Prostate gland (tissue), 2 donors: Measurements from ENCODE around the gene RPLP1. TPM values are rescaled to one million over a fixed set of nuclear protein-coding genes. Genes with fewer than 3 reads are reported as not detected.

Experiments
- DNase-seq: peaks from one replicate; pipeline ENCODE4 v3.0.0-alpha.2; 2019; ENCODE audit warnings: low spot score
- H3K27ac ChIP-seq, 2 donors: fragments of 200-600 bp; sonication (generic); 2 replicates each; pipeline ENCODE4 v1.5.1; 2017 to 2019
- H3K27me3 ChIP-seq: fragments of 200-600 bp; sonication (generic); replicated peaks from 2 replicates; pipeline ENCODE4 v1.5.1; 2019; ENCODE audit not compliant: insufficient read depth
- H3K36me3 ChIP-seq, 2 donors: fragments of 200-600 bp; sonication (generic); 1 replicate in 1 of 2; 2 replicates in 1 of 2; pipeline versions ENCODE4 v1.5.1 to v1.8.1; 2017 to 2019
- H3K4me1 ChIP-seq: fragments of 200-600 bp; sonication (generic); replicated peaks from 2 replicates; pipeline ENCODE4 v1.5.1; 2019
- H3K4me3 ChIP-seq, 2 donors: fragments of 200-600 bp; sonication (generic); 2 replicates each; pipeline ENCODE4 v1.5.1; 2017 to 2019
- H3K9me3 ChIP-seq: fragments of 200-600 bp; sonication (generic); 2 replicates; pipeline ENCODE4 v1.5.1; 2017
- POLR2A ChIP-seq: fragments of 450-650 bp; IDR thresholded peaks from one replicate; pipeline ENCODE4 v1.6.1; 2016; ENCODE audit warnings: antibody characterized with exemption, mild to moderate bottlenecking
- POLR2AphosphoS5 ChIP-seq: sonication (generic); formaldehyde crosslinking; IDR thresholded peaks from one replicate; pipeline ENCODE4 v1.6.1; 2017; ENCODE audit warnings: antibody characterized with exemption
- WGBS: methylation state at CpG from one replicate; pipeline ENCODE4 v1.1.5; 2018; 5-methylcytosine and 5-hydroxymethylcytosine counted together
- intact Hi-C: fragments of 100-400 bp; cut with DNase I; formaldehyde crosslinking; loops from one replicate; pipeline ENCODE4 v1.14.2; 2022
- total RNA-seq, 2 donors: library from RNA; depleted of rRNA; stranded (reverse); fragments of >200 nt; gene quantifications; one replicate each; pipeline ENCODE4 v1.1.0, GENCODE V29; 2016
- TF ChIP-seq, protein P1 (sequence below), 4 experiments: fragments of 200-600 bp in 2 of 4; fragments of 450-650 bp in 2 of 4; sonication (generic) in 2 of 4; IDR thresholded peaks; 1 replicate in 3 of 4; 2 replicates in 1 of 4; pipeline ENCODE4 v1.5.1; 2016 to 2019; ENCODE audit warnings: antibody characterized with exemption in 4 of 4, mild to moderate bottlenecking in 2 of 4, moderate library complexity in 2 of 4

Gene RPLP1
- total RNA-seq, 2 donors from 2014 or later, result 593 to 930 TPM

GRCh38 chr15:69497076-69497475, 44.5 kb downstream of the RPLP1 start:
- 95% methylated on average over 1 of the region's 1 CpG for WGBS
- Histone ChIP-seq H3K36me3 (no peaks in the 10 kb centered on the region), H3K9me3 (no peaks in the 10 kb centered on the region), H3K4me1 (no peaks in the 10 kb centered on the region), H3K27me3 (no peaks in the 10 kb centered on the region), H3K4me3 (no peak overlapping the region), H3K27ac (no peak overlapping the region)
- intact Hi-C loops, result no loop called here
- no peak for TF ChIP-seq POLR2AphosphoS5
- TF ChIP-seq POLR2A, result no peak
- TF ChIP-seq, protein P1, sequence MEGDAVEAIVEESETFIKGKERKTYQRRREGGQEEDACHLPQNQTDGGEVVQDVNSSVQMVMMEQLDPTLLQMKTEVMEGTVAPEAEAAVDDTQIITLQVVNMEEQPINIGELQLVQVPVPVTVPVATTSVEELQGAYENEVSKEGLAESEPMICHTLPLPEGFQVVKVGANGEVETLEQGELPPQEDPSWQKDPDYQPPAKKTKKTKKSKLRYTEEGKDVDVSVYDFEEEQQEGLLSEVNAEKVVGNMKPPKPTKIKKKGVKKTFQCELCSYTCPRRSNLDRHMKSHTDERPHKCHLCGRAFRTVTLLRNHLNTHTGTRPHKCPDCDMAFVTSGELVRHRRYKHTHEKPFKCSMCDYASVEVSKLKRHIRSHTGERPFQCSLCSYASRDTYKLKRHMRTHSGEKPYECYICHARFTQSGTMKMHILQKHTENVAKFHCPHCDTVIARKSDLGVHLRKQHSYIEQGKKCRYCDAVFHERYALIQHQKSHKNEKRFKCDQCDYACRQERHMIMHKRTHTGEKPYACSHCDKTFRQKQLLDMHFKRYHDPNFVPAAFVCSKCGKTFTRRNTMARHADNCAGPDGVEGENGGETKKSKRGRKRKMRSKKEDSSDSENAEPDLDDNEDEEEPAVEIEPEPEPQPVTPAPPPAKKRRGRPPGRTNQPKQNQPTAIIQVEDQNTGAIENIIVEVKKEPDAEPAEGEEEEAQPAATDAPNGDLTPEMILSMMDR (IDR thresholded peaks at IDR 0.05), result no peak
- no peak for DNase-seq

DNA sequence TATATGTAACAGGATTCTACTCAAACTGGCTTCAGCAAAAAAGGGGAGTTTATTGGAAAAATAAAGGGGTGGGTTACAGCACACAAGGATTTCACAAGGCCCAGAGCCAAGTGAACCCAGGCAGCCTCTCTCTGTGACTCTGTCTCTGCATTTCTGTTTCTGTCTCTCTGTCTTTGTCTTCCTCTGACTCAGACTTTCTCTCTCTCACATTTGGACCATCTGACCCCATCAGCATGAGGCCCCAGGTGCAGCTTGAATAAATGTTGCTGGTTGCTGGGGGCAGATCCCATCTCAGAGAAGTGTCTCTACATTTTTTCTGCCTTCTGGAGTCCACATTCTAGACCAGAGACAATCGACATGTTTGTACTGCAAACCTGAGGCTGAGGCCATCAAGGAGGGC, 45.0 kb downstream of the RPLP1 start:
- no peaks in the 10 kb centered on the region for H3K4me1 ChIP-seq
- WGBS, result 74% methylated on average over 1 of the region's 1 CpG
- H3K36me3 ChIP-seq, result no peaks in the 10 kb centered on the region
- TF ChIP-seq, protein P1 (IDR thresholded peaks at IDR 0.05), result no peak
- TF ChIP-seq POLR2AphosphoS5, result no peak
- no peak for TF ChIP-seq POLR2A
- intact Hi-C loops, result no loop called here
- no peaks in the 10 kb centered on the region for H3K27me3 ChIP-seq
- no peak for DNase-seq
- no peak overlapping the region for H3K4me3 ChIP-seq
- no peaks in the 10 kb centered on the region for H3K9me3 ChIP-seq
- H3K27ac ChIP-seq, result no peak overlapping the region

- intact Hi-C loops, result no loop called here
- no peak for TF ChIP-seq POLR2A
- TF ChIP-seq, protein P1 (IDR thresholded peaks at IDR 0.05), result no peak
- TF ChIP-seq POLR2AphosphoS5, result no peak
- no peak for DNase-seq
- no peaks in the 10 kb centered on the region for H3K9me3 ChIP-seq
- WGBS, result 90% methylated on average over 15 of the region's 15 CpGs
- no peaks in the 10 kb centered on the region for H3K36me3 ChIP-seq
- H3K27ac ChIP-seq, result no peak overlapping the region
- no peak overlapping the region for H3K4me3 ChIP-seq
- H3K27me3 ChIP-seq, result no peaks in the 10 kb centered on the region
- H3K4me1 ChIP-seq, result no peaks in the 10 kb centered on the region
Measured at GRCh38 chr15:69498282-69498681, 45.7 kb downstream of the RPLP1 start.

DNA sequence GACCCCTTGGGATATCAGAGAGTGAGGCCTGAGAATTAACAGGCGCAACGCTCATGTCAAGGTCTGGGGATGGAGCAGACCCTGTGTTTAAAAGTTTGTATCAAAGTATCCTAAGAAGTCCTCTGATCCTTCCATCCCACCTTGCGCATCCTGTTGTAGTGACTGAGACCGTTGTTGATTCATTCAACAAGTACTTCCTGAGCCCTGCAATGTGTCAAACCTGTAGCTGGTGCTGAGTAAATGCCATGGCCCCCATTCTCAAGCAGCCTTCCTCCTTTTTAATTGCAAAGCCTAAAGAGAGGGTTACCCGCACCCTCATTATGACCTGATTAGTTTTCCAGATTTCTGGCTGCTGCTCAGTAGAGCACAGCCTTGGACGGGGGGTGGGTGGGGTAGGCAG, 46.4 kb downstream of the RPLP1 start:
- H3K9me3 ChIP-seq, result no peaks in the 10 kb centered on the region
- no peaks in the 10 kb centered on the region for H3K27me3 ChIP-seq
- H3K4me1 ChIP-seq, result no peaks in the 10 kb centered on the region
- H3K36me3 ChIP-seq, result no peaks in the 10 kb centered on the region
- no peak for DNase-seq
- over 99% methylated on average over 6 of the region's 6 CpGs for WGBS
- intact Hi-C loops, result no loop called here
- no peak overlapping the region for H3K27ac ChIP-seq
- H3K4me3 ChIP-seq, result no peak overlapping the region
- TF ChIP-seq POLR2AphosphoS5 (no peak), POLR2A (no peak)
- TF ChIP-seq, protein P1 (IDR thresholded peaks at IDR 0.05), result no peak

GRCh38 chr15:69499521-69500211, 47.0 kb downstream of the RPLP1 start:
- Histone ChIP-seq H3K36me3 (no peaks in the 10 kb centered on the region), H3K4me1 (no peaks in the 10 kb centered on the region), H3K4me3 (no peak overlapping the region), H3K27ac (no peak overlapping the region), H3K9me3 (no peaks in the 10 kb centered on the region), H3K27me3 (no peaks in the 10 kb centered on the region)
- TF ChIP-seq, protein P1 (IDR thresholded peaks at IDR 0.05), result no peak
- TF ChIP-seq POLR2AphosphoS5 (no peak), POLR2A (no peak)
- 71% methylated on average over 14 of the region's 14 CpGs for WGBS
- intact Hi-C loops, result no loop called here
- no peak for DNase-seq
